Fibroblast of skin of back (primary cell): ENCODE results near the gene COMMD2. TPM values are rescaled to one million over a fixed set of nuclear protein-coding genes. Genes with fewer than 3 reads are reported as not detected.

Source experiments
- DNase-seq: peaks from one replicate; pipeline ENCODE4 v3.0.0-alpha.2; 2013
- polyA plus RNA-seq, 2 experiments: library from polyadenylated mRNA; unstranded; fragments of 120-200 nt; gene quantifications; one replicate each; pipeline ENCODE4 v1.2.1, GENCODE V29; 2013; ENCODE audit not compliant: insufficient read length in 2 of 2

The COMMD2 gene
- 35.1 TPM for polyA plus RNA-seq (2013, experiment 1 of 2; ENCODE audit: insufficient read length)
- 29.6 TPM for polyA plus RNA-seq (2013, experiment 2 of 2; ENCODE audit: insufficient read length)

DNA sequence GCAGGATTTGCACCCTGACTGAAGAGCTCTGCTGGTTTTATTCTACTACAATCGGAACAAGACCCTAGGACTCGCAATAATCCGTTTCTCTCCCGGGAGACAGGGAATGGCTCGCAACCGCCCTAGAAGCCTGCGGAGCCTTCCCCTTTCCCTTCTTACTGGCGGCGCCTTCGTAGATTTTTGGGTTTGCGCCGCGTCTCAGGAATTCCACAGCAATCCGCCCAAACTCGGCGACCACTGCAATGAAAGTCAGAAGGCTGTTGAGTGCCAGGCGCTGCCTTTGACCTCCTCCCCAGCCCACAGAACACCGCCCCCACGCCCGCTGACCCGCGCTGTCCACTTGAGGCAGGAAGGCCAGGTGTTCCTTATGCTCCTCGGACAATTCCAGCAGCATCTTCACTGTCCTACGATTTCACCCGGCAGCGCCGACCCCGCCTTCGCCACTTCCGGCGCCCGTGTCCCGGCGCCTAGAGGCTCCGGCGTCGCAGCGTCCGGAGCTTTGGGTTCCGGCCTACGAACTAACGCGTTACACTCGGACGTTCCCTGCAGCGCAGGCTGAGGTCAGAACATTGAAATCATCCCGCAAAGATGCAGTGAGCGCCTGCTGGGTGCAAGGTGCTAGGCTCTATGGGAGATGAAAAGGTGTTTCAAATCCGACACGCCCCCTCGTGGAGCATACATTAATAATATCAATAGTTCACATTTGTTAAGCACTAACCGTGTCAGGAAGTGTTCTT, at the start of gene COMMD2:
Gene COMMD2 (minus strand): TSS at position 439 of the 737 bp plus-strand sequence. CDS start 45 bp downstream, at position 394.
- DNase-seq: peak; percentile 86

DNA sequence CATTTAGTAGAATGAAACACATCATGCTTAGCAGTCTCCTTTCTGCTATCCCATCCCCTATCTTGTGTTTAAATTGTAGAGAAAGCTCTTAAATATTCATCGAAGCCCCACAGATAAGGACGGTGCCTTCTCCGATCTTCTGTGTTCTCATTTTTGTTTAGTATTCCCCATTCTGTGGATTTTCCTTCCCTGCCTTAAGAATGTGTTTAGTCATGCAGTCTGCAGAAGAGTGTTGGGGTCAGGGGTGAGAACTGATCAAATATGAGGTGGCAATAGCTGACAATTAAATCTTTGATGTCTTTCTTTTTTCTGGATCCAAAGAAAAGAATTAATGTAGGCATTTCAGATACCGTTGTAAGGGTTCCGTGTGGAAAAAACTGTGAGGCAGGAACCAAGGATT, 49.4 kb upstream of the COMMD2 start:
- DNase-seq: no peak

DNA sequence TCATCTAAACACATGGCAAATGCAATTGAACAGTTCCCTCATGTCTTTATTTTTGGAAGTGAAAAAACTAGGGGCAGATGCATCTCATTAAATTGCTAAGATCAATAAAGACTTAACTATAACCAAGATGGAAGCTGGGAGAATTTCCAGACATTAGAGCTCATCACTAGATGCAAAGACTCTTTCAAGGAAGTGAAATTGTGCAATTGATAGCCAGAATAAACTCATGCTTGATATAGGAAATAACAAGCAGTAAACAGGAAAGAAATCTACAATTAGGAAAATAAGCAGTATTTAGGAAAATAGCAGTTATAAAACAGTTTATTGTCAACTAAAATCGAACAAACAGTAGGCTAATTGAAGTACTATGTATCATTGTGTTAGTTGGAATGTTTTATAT, 48.9 kb upstream of the COMMD2 start:
- DNase-seq: no peak

- no peak for DNase-seq
Measured at GRCh38 chr3:149800693-149801092, 48.4 kb upstream of the COMMD2 start.

DNA sequence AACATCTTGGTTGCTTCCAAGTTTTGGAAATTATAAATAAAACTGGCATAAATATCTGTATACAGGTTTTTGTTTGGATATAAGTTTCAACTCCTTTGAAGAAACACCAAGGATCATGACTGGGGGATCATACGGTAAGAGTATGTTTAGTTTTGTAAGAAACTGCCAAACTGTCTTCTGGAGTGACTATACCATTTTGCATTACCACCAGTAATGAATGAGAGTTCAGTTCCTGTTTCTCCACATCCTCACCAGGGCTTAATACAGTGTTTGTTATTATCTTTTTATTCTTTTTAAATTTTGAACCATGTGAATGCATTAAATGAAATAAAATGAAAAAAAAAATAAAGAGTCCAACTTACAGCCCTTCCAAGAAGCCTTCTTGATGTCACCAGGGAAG, 43.7 kb upstream of the COMMD2 start:
- no peak for DNase-seq

DNA sequence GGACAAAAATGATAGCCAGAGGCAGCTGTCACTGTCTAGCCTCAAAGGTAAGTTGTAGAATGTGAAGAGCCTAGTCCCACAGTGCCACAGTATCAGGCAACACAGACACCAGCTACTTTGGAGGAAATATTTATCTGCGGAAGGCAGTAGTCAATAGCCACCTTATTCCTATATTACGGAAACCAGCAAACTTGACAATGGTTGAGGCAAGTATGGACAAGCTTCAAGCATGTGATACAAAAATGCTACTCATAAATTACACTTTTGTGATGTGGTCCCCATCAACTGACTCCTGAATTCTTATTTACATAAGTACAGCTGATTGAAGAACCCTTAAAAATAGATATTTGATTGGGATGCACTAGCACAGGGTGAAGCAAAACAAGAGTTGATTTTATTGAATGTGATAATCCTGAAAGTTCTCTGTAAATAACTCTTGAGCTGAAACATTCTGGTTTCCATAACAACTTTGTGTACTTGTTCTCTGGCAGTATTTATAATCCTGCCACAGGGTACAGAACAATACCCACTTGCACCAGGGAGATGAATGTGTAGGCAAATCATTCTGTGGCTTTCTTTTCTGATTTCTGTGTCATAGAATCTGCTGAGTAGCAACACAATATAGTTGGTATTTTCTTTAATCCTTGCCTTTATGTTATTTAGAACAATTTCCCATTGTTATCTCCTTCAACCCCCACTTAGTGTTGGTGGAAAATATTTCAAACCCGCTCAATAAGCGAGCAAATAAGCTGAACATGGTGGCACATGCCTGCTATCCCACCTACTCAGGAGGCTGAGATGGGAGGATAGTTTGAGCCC, 40.4 kb upstream of the COMMD2 start, which contains the start of gene ANKUB1:
Gene ANKUB1 (minus strand): TSS at position 103 of the 819 bp plus-strand sequence. CDS start 188 bp downstream, outside the sequence.
- DNase-seq: no peak

GRCh38 chr3:149790698-149791097, 38.4 kb upstream of the COMMD2 start:
- peak; percentile 44 for DNase-seq

DNA sequence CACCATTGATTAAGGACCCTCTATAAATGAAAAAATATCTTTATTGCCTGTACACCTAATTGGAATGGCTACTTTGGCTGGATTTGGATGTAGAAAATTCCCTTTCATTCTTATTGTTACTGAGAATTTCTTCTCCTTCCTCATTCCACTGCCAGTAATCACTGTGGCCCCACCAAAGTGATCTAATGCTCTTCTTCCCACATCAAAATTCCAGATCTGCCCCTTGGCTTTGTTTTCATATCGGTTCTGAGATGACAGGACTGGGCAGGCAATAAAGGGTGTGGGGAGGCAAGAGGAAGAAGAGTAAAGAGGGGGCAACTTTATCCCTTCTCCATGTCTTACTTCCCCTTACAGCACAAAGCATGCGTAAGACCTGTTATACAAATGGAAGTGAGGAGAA, 38.0 kb upstream of the COMMD2 start:
- peak; percentile 81 for DNase-seq

GRCh38 chr3:149784064-149784704, 31.9 kb upstream of the COMMD2 start:
- peak; percentile 60 for DNase-seq

- peak; percentile 82 for DNase-seq
Measured at GRCh38 chr3:149783576-149783975, 31.3 kb upstream of the COMMD2 start.

DNA sequence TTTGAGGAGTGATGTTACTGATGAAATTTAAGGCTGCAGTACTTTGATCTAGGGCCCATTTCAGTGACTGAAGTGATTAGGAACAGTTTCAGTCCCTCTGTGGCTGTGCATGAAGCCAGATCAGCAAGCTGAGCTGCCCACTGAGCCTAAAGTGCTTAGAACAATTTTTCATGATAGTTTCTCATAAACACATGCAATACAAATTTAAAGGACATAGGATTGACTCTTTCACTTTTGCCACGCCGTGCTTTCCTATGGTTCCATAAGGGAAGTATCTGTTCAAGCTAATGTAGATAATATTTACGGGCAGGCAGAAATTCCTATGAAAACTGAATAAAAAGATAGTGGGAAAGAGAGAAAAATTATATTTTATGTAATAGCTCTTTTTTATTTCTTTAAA, 29.5 kb upstream of the COMMD2 start:
- no peak for DNase-seq

- no peak for DNase-seq
Measured at GRCh38 chr3:149781211-149781610, 28.9 kb upstream of the COMMD2 start.

DNA sequence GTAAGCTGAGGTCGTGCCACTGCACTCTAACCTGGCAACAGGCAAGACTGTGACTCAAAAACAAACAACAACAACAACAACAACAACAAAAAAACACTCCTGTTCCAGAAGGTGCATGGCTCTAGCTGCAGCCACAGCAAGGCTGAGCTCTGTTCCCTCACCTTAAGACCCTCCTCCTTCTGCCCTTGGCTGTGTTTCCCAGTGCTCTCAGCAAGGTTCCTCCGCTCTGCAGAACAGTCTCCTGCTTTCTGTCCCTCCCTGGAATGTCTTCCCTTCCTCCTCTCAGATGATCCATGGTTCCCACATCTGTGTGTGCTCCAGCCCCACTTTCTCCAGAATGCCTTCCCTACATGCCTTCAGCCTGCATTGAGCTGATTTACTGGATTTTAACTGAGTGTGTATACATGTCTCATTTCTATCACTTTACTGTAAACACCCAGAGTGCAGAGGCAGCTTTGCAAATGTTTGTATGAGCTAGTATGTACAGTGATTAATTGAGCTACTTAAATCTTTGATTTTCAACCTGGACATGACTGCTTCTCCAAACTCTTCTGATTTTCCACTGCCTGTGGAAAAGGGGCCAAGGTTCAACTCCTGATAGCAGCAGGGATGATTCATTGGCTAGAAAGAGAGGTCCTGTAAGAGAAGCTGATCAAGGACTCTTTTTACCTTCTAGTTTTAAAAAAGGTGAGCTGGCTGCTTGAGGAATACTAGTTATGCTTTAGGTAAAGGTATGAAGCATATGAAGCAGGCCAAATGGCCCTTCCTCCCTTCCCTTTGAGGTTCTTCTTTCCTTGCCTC, 25.3 kb upstream of the COMMD2 start:
- no peak for DNase-seq

- DNase-seq: peak; percentile 16
Measured at GRCh38 chr3:149776170-149776569, 23.9 kb upstream of the COMMD2 start.

GRCh38 chr3:149772861-149773260, 20.6 kb upstream of the COMMD2 start:
- no peak for DNase-seq

GRCh38 chr3:149771652-149772271, 19.5 kb upstream of the COMMD2 start:
- peak; percentile 46 for DNase-seq

- no peak for DNase-seq
Measured at GRCh38 chr3:149770246-149770645, 18.0 kb upstream of the COMMD2 start.

- no peak for DNase-seq
Measured at GRCh38 chr3:149768704-149769103, 16.4 kb upstream of the COMMD2 start.

- DNase-seq: no peak
Measured at GRCh38 chr3:149767720-149768119, 15.4 kb upstream of the COMMD2 start.

DNA sequence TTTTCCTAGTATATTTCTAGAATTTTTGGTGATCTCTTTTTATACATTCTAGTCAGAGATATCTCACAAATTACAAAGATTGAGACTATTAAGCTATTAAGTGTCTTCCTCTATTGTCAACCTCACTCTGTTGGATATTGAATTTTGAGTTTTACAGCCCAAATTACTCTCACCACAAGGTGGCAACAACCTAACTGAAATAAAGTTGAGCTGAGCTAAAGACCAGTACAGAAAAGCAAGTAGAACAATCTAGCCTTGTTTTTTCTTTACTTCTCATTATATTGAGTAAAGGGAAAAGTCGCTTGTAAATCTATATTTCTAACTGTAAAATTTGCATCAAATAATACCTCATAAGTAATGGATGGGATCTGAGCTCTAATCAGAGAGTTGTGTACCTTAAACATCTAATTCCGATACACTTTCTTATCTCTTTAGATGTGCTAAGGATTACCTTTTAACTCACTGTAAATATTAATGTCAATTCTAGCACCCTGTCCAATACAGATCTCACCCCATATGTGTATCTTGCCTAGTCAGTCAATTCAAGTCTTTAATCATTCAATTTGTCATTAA, 13.6 kb upstream of the COMMD2 start:
- peak; percentile 44 for DNase-seq

DNA sequence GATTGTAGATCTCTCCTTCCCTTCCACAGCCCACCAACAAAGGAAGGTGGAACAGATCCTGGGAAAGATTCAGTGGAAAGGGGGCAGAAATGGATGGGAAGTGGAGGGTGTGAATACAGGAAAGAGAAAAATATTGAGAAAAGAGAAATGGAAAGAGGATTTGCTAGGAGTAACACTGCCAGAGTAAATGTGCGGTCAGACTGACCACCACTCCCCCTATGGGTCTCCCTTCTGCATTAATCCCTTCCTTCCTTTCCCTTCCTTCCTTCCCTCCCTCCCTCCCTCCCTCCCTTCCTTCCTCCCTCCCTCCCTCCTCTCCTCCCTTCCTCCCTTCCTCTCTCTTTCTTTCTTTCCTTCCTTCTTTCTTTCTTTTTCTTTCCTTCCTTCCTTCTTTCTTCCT, 12.0 kb upstream of the COMMD2 start:
- DNase-seq: no peak
